ENCODE measurements around the gene GDF15.
A peak's percentile ranks its signal among the peaks of the same experiment; 100 is the strongest.

The GDF15 gene

DNA sequence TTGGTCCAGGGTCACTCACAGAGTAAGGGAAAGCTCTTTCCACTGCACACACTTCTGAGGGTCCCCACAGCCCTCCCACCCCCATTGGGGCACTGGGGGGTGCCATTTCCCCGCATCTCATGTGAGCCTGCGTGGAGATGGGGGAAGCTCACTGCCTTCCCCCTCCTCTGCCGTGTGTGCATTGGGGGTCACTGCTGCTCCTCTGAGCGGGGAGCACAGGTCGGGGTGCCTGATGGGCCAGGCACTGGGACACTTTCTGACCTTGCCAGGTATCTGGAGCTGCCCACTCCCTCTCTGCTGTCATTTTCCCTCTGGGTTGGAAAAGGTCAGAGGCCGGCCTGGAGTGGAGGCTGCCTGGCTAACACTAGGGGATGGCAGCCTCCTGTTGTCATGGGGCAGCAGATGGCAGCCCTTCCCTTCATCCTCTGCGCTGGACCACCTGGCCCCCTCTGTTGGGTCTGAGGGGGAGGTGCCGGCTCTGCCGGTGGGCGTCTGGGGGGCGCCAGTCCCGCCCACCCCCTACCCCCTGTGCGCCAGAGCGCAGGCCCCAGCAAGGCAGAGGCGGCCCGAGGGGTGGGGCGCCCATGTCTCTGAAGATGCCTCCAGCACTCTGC, 42.3 kb downstream of the GDF15 start:
- no peaks in the 10 kb centered on the region for H3K9me3 ChIP-seq (ENCODE audit: control insufficient read depth, insufficient read depth, low read depth, low read length)
- no peaks in the 10 kb centered on the region for H3K36me3 ChIP-seq (ENCODE audit: control insufficient read depth in 2 of 2, insufficient read depth in 1 of 2, low read length in 2 of 2)
- no peak overlapping the region for H3K4me3 ChIP-seq (ENCODE audit: low read depth, low read length)
- CTCF ChIA-PET: interaction anchor here (0.6 to 1.3 kb wide), 5 partner anchors 9 to 236 kb away, joined by 3 to 7 read pairs (median 3); partner anchors contain the start of gene SSBP4
- no peak overlapping the region for H3K27ac ChIP-seq (ENCODE audit: extremely low read depth, low read depth, low read length)
- POLR2A ChIA-PET: interaction anchor here (0.8 to 1.7 kb wide), 4 partner anchors 9 to 147 kb away, joined by 3 to 6 read pairs (median 4); partner anchors contain the start of genes JUND and SSBP4
- TF ChIP-seq SCRT1 (tag by site-specific recombination; IDR thresholded peaks at IDR 0.05; ENCODE audit: borderline replicate concordance): no peak
- no peak for TF ChIP-seq SP7 (tag by site-specific recombination; IDR thresholded peaks at IDR 0.05)
- TF ChIP-seq, protein P1, sequence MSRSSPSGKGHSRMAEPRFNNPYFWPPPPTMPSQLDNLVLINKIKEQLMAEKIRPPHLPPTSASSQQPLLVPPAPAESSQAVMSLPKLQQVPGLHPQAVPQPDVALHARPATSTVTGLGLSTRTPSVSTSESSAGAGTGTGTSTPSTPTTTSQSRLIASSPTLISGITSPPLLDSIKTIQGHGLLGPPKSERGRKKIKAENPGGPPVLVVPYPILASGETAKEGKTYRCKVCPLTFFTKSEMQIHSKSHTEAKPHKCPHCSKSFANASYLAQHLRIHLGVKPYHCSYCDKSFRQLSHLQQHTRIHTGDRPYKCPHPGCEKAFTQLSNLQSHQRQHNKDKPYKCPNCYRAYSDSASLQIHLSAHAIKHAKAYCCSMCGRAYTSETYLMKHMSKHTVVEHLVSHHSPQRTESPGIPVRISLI (tag by site-specific recombination; IDR thresholded peaks at IDR 0.05): no peak
- TF ChIP-seq, protein P2, sequence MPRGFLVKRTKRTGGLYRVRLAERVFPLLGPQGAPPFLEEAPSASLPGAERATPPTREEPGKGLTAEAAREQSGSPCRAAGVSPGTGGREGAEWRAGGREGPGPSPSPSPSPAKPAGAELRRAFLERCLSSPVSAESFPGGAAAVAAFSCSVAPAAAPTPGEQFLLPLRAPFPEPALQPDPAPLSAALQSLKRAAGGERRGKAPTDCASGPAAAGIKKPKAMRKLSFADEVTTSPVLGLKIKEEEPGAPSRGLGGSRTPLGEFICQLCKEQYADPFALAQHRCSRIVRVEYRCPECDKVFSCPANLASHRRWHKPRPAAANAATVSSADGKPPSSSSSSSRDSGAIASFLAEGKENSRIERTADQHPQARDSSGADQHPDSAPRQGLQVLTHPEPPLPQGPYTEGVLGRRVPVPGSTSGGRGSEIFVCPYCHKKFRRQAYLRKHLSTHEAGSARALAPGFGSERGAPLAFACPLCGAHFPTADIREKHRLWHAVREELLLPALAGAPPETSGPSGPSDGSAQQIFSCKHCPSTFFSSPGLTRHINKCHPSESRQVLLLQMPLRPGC (tag by site-specific recombination; IDR thresholded peaks at IDR 0.05): no peak
- TF ChIP-seq, protein P3, sequence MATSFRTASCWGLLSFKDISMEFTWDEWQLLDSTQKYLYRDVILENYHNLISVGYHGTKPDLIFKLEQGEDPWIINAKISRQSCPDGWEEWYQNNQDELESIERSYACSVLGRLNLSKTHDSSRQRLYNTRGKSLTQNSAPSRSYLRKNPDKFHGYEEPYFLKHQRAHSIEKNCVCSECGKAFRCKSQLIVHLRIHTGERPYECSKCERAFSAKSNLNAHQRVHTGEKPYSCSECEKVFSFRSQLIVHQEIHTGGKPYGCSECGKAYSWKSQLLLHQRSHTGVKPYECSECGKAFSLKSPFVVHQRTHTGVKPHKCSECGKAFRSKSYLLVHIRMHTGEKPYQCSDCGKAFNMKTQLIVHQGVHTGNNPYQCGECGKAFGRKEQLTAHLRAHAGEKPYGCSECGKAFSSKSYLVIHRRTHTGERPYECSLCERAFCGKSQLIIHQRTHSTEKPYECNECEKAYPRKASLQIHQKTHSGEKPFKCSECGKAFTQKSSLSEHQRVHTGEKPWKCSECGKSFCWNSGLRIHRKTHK (tag by site-specific recombination; IDR thresholded peaks at IDR 0.05): no peak
- no peak for TF ChIP-seq ZNF677 (tag by site-specific recombination; IDR thresholded peaks at IDR 0.05)
- no peak for TF ChIP-seq ZNF501 (tag by site-specific recombination; IDR thresholded peaks at IDR 0.05)
- TF ChIP-seq ZNF335 (tag by site-specific recombination; conservative IDR thresholded peaks at IDR 0.05): no peak
- TF ChIP-seq, protein P4, sequence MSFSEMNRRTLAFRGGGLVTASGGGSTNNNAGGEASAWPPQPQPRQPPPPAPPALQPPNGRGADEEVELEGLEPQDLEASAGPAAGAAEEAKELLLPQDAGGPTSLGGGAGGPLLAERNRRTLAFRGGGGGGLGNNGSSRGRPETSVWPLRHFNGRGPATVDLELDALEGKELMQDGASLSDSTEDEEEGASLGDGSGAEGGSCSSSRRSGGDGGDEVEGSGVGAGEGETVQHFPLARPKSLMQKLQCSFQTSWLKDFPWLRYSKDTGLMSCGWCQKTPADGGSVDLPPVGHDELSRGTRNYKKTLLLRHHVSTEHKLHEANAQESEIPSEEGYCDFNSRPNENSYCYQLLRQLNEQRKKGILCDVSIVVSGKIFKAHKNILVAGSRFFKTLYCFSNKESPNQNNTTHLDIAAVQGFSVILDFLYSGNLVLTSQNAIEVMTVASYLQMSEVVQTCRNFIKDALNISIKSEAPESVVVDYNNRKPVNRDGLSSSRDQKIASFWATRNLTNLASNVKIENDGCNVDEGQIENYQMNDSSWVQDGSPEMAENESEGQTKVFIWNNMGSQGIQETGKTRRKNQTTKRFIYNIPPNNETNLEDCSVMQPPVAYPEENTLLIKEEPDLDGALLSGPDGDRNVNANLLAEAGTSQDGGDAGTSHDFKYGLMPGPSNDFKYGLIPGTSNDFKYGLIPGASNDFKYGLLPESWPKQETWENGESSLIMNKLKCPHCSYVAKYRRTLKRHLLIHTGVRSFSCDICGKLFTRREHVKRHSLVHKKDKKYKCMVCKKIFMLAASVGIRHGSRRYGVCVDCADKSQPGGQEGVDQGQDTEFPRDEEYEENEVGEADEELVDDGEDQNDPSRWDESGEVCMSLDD (tag by site-specific recombination; IDR thresholded peaks at IDR 0.05): peak; percentile 81
- peak; percentile 41; the same call in 1 of the 2 replicates for TF ChIP-seq BCL11A (tag by site-specific recombination; IDR thresholded peaks at IDR 0.05; ENCODE audit: low read depth)
- no peak for TF ChIP-seq GLIS1 (tag by site-specific recombination; IDR thresholded peaks at IDR 0.05)
- no peak for TF ChIP-seq ZFP37 (tag by site-specific recombination; IDR thresholded peaks at IDR 0.05)
- TF ChIP-seq MEIS1 (CRISPR knock-in tag; IDR thresholded peaks at IDR 0.05; ENCODE audit: borderline replicate concordance): no peak
- TF ChIP-seq ZFHX2 (tag by site-specific recombination; conservative IDR thresholded peaks at IDR 0.05): 0 out of 2 replicates have a peak, but pooled peaks have one; percentile 3
- peaks cover 16% of the 10 kb centered on the region for H3K4me1 ChIP-seq (ENCODE audit: control insufficient read depth, insufficient read depth, low read length)

DNA sequence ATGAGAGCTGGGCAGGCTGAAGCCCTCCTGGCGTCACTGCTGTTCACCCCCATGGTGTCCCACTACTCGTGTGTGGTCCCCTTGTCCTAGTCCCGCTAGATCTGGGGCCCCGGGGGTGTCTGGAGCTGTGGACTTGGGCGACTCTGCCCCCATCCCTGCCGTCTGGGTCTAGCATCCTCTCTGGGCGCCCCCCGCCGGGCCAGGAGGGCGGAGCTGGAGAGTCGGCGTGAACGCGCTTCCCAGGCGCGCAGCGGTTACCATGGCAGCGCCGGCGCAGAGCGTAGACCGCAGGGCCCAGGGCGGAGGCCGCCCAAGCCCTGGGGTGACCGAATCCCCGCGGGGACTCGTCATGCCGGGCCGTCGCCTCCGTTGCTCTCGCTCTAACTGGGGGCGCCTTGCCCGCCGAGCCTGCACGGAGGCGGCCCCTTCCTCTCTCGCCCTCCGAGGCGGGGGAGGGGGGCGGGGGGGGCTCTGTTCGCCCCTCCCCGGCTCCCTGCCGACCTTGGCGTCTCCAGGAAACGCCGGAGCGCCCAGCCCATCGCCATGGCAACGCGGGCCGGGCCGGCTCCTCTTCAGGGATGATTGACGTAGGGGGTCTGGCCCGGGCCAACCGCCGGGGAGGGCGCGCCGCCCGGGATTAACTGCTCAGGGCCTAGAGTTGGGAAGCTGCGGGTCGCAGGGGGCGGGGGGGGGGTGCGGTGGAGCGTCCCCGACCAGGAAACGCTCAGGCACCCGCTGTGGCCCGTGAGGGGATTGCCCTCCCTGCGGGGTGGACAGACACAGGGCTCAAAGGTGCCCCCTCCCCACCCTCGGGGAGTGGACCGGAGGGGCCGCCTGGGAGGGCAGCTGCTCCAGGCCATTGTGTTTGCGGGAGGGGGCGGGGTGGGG, 43.1 kb downstream of the GDF15 start:
- CTCF ChIA-PET: interaction anchor here (0.6 to 1.3 kb wide), 5 partner anchors 10 to 122 kb away, joined by 3 to 7 read pairs (median 3); partner anchors contain the start of gene SSBP4
- POLR2A ChIA-PET: interaction anchor here (0.8 to 1.7 kb wide), 4 partner anchors 8 to 148 kb away, joined by 3 to 6 read pairs (median 4); partner anchors contain the start of genes JUND and SSBP4
- TF ChIP-seq ZNF792 (tag by site-specific recombination; IDR thresholded peaks at IDR 0.05): no peak
- TF ChIP-seq, protein P5, sequence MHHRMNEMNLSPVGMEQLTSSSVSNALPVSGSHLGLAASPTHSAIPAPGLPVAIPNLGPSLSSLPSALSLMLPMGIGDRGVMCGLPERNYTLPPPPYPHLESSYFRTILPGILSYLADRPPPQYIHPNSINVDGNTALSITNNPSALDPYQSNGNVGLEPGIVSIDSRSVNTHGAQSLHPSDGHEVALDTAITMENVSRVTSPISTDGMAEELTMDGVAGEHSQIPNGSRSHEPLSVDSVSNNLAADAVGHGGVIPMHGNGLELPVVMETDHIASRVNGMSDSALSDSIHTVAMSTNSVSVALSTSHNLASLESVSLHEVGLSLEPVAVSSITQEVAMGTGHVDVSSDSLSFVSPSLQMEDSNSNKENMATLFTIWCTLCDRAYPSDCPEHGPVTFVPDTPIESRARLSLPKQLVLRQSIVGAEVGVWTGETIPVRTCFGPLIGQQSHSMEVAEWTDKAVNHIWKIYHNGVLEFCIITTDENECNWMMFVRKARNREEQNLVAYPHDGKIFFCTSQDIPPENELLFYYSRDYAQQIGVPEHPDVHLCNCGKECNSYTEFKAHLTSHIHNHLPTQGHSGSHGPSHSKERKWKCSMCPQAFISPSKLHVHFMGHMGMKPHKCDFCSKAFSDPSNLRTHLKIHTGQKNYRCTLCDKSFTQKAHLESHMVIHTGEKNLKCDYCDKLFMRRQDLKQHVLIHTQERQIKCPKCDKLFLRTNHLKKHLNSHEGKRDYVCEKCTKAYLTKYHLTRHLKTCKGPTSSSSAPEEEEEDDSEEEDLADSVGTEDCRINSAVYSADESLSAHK (tag by site-specific recombination; IDR thresholded peaks at IDR 0.05): no peak
- 0 out of 2 replicates have a peak, but pooled peaks have one; percentile 48 for TF ChIP-seq BCL11B (tag by site-specific recombination; IDR thresholded peaks at IDR 0.05; ENCODE audit: low read depth)
- no peak for TF ChIP-seq ZNF549 (tag by site-specific recombination; IDR thresholded peaks at IDR 0.05)
- TF ChIP-seq, protein P6, sequence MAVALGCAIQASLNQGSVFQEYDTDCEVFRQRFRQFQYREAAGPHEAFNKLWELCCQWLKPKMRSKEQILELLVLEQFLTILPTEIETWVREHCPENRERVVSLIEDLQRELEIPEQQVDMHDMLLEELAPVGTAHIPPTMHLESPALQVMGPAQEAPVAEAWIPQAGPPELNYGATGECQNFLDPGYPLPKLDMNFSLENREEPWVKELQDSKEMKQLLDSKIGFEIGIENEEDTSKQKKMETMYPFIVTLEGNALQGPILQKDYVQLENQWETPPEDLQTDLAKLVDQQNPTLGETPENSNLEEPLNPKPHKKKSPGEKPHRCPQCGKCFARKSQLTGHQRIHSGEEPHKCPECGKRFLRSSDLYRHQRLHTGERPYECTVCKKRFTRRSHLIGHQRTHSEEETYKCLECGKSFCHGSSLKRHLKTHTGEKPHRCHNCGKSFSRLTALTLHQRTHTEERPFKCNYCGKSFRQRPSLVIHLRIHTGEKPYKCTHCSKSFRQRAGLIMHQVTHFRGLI (tag by site-specific recombination; IDR thresholded peaks at IDR 0.05): peak; percentile 96

More for the DNA sequence above, 43.1 kb downstream of the GDF15 start:
- Histone ChIP-seq H3K9me3 (ENCODE audit: control insufficient read depth, insufficient read depth, low read depth, low read length) (no peaks in the 10 kb centered on the region), H3K4me3 (ENCODE audit: low read depth, low read length) (peak overlapping the region; percentile 54), H3K36me3 (ENCODE audit: control insufficient read depth in 2 of 2, insufficient read depth in 1 of 2, low read length in 2 of 2) (no peaks in the 10 kb centered on the region), H3K27ac (ENCODE audit: extremely low read depth, low read depth, low read length) (peak overlapping the region; percentile 41; the same call in 1 of the 2 replicates), H3K4me1 (ENCODE audit: control insufficient read depth, insufficient read depth, low read length) (peaks cover 17% of the 10 kb centered on the region)
